Mammary epithelial cell (primary cell): ENCODE measurements around the gene TPP1.

Experiments
- EZH2 ChIP-seq: IDR thresholded peaks from 2 replicates; pipeline ENCODE4 v1.6.1; 2012; ENCODE audit warnings: low read length, inconsistent platforms, borderline replicate concordance
- TF ChIP-seq, protein P1 (sequence below), 2 donors: IDR thresholded peaks in 1 of 2; conservative IDR thresholded peaks in 1 of 2; 2 replicates each; pipeline ENCODE4 v1.5.1; 2011 to 2012; ENCODE audit warnings: inconsistent platforms in 2 of 2, low read length in 2 of 2, mild to moderate bottlenecking in 2 of 2, control low read depth in 1 of 2, low read depth in 1 of 2; ENCODE audit not compliant: insufficient read depth in 1 of 2; ENCODE audit errors: extremely low read depth in 1 of 2

DNA sequence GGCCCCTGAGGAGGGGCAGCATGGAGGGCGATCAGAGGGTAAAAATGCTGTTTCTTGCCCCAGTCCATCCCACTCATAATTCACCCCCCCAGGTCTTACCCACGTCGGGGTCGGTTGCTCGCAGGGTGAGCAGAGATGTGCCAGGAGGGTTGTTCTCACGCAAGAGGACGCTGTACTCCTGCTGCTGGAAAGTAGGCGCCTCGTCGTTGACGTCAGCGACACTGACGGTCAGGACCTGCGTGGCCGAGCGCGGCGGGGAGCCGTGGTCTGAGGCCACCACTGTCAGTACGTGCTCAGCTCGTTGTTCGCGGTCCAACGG lies 10.3 kb upstream of the TPP1 start:
- TF ChIP-seq, protein P1, sequence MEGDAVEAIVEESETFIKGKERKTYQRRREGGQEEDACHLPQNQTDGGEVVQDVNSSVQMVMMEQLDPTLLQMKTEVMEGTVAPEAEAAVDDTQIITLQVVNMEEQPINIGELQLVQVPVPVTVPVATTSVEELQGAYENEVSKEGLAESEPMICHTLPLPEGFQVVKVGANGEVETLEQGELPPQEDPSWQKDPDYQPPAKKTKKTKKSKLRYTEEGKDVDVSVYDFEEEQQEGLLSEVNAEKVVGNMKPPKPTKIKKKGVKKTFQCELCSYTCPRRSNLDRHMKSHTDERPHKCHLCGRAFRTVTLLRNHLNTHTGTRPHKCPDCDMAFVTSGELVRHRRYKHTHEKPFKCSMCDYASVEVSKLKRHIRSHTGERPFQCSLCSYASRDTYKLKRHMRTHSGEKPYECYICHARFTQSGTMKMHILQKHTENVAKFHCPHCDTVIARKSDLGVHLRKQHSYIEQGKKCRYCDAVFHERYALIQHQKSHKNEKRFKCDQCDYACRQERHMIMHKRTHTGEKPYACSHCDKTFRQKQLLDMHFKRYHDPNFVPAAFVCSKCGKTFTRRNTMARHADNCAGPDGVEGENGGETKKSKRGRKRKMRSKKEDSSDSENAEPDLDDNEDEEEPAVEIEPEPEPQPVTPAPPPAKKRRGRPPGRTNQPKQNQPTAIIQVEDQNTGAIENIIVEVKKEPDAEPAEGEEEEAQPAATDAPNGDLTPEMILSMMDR (conservative IDR thresholded peaks at IDR 0.05 in 1 of 2, IDR thresholded peaks at IDR 0.05 in 1 of 2; ENCODE audit: extremely low read depth in 1 of 2, insufficient read depth in 1 of 2, low read depth in 1 of 2, low read length in 2 of 2): no peak
- TF ChIP-seq EZH2: no peak
